Activated T-cell treated with anti-CD3 and anti-CD28 coated beads, Interleukin-2, amount 50 U/mL, for 1 hour (primary cell): ENCODE measurements around the gene SCGB2B2.
"Not testable (repeated sequence)": the region's sequence is repeated elsewhere in the genome, so short reads cannot be mapped to it uniquely, and the experiment has no call there.

Source experiments
- DNase-seq: peaks from one replicate; pipeline ENCODE4 v3.0.0-alpha.2; 2020

Gene SCGB2B2

GRCh38 chr19:34668077-34668689, 8.8 kb downstream of the SCGB2B2 start:
- DNase-seq = not testable (repeated sequence)

- no peak for DNase-seq
Measured at GRCh38 chr19:34667349-34668076, 9.4 kb downstream of the SCGB2B2 start.

- DNase-seq = no peak
Measured at GRCh38 chr19:34666958-34667265, 10.0 kb downstream of the SCGB2B2 start.

GRCh38 chr19:34666200-34666957, 10.6 kb downstream of the SCGB2B2 start:
- no peak for DNase-seq

GRCh38 chr19:34665275-34665674, 11.7 kb downstream of the SCGB2B2 start:
- not testable (repeated sequence) for DNase-seq

- DNase-seq = no peak
Measured at GRCh38 chr19:34664870-34665269, 12.1 kb downstream of the SCGB2B2 start.

- no peak for DNase-seq
Measured at GRCh38 chr19:34664168-34664567, 12.8 kb downstream of the SCGB2B2 start.

- DNase-seq = no peak
Measured at GRCh38 chr19:34662919-34663318, 14.0 kb downstream of the SCGB2B2 start.

- no peak for DNase-seq
Measured at GRCh38 chr19:34661357-34661756, 15.6 kb downstream of the SCGB2B2 start.

- DNase-seq = no peak
Measured at GRCh38 chr19:34655651-34656050, 21.3 kb downstream of the SCGB2B2 start.

- DNase-seq = no peak
Measured at GRCh38 chr19:34654796-34655195, 22.2 kb downstream of the SCGB2B2 start.

- no peak for DNase-seq
Measured at GRCh38 chr19:34651747-34652146, 25.2 kb downstream of the SCGB2B2 start.

- no peak for DNase-seq
Measured at GRCh38 chr19:34649886-34650543, 26.9 kb downstream of the SCGB2B2 start.

GRCh38 chr19:34645551-34645950, 31.4 kb downstream of the SCGB2B2 start:
- no peak for DNase-seq

GRCh38 chr19:34644991-34645461, 31.9 kb downstream of the SCGB2B2 start:
- no peak for DNase-seq

GRCh38 chr19:34642241-34642640, 34.7 kb downstream of the SCGB2B2 start:
- DNase-seq = no peak

GRCh38 chr19:34639491-34640085, 37.4 kb downstream of the SCGB2B2 start:
- no peak for DNase-seq

- DNase-seq = no peak
Measured at GRCh38 chr19:34633802-34634201, 43.2 kb downstream of the SCGB2B2 start.
